Neural cell (in vitro differentiated cells): ENCODE data around the gene KLHDC8A.

Experiments used
- CTCF ChIP-seq: fragments of 450-650 bp; IDR thresholded peaks from 2 replicates; pipeline ENCODE4 v1.5.1; 2014; ENCODE audit warnings: antibody characterized with exemption, mild to moderate bottlenecking, moderate library complexity; ENCODE audit not compliant: poor library complexity, severe bottlenecking
- EP300 ChIP-seq: fragments of 450-650 bp; conservative IDR thresholded peaks from 2 replicates; pipeline ENCODE4 v1.6.1; 2014; ENCODE audit warnings: antibody characterized with exemption, mild to moderate bottlenecking, moderate library complexity; ENCODE audit not compliant: poor library complexity, severe bottlenecking
- EZH2 ChIP-seq: fragments of 200-600, 300-800 bp; shearing (Covaris generic), sonication (generic); IDR thresholded peaks from 2 replicates; pipeline ENCODE4 v1.6.1; 2014; ENCODE audit warnings: antibody characterized with exemption, low read length, borderline replicate concordance, mild to moderate bottlenecking; ENCODE audit not compliant: insufficient read depth, poor library complexity, severe bottlenecking
- REST ChIP-seq: IDR thresholded peaks from 2 replicates; pipeline ENCODE4 v1.6.1; 2012; ENCODE audit warnings: borderline replicate concordance
- SMC3 ChIP-seq: fragments of 450-650 bp; conservative IDR thresholded peaks from 2 replicates; pipeline ENCODE4 v1.6.1; 2014; ENCODE audit warnings: antibody characterized with exemption, mild to moderate bottlenecking, moderate library complexity; ENCODE audit not compliant: poor library complexity

GRCh38 chr1:205321959-205322283 lies 34.8 kb downstream of the KLHDC8A start:
- TF ChIP-seq CTCF (no peak), EP300 (no peak), SMC3 (no peak), EZH2 (no peak), REST (no peak)
